Endodermal cell (in vitro differentiated cells): Measurements from ENCODE around the gene CENPN. TPM values are rescaled to one million over a fixed set of nuclear protein-coding genes. Genes with fewer than 3 reads are reported as not detected.

Experiments used
- DNase-seq: peaks from one replicate; pipeline ENCODE4 v3.0.0-alpha.2; 2017
- H3K27ac ChIP-seq: 2 replicates; pipeline ENCODE4 v1.5.1; 2013; ENCODE audit warnings: mild to moderate bottlenecking, low read depth, low read length, moderate library complexity
- H3K27me3 ChIP-seq: 2 replicates; pipeline ENCODE4 v1.6.1; 2013; ENCODE audit warnings: mild to moderate bottlenecking, low read length, moderate library complexity; ENCODE audit not compliant: insufficient read depth, control insufficient read depth, poor library complexity, severe bottlenecking
- H3K36me3 ChIP-seq: 2 replicates; pipeline ENCODE4 v1.7.0; 2013; ENCODE audit warnings: mild to moderate bottlenecking, low read length, moderate library complexity; ENCODE audit not compliant: control insufficient read depth, insufficient read depth
- H3K4me1 ChIP-seq: one replicate; pipeline ENCODE4 v1.7.0; 2013; ENCODE audit warnings: low read length; ENCODE audit not compliant: control insufficient read depth, insufficient read depth
- H3K4me3 ChIP-seq: 2 replicates; pipeline ENCODE4 v1.5.1; 2013; ENCODE audit warnings: mild to moderate bottlenecking, low read length, moderate library complexity
- H3K9ac ChIP-seq: 2 replicates; pipeline ENCODE4 v1.6.1; 2013; ENCODE audit warnings: mild to moderate bottlenecking, low read length, moderate library complexity; ENCODE audit not compliant: poor library complexity, severe bottlenecking; ENCODE audit errors: extremely low read depth
- H3K9me3 ChIP-seq: 2 replicates; pipeline ENCODE4 v1.6.1; 2013; ENCODE audit warnings: mild to moderate bottlenecking, low read length, moderate library complexity; ENCODE audit not compliant: control insufficient read depth
- H3K27ac Mint-ChIP-seq: 2 replicates; pipeline ENCODE4 v1.8.0; 2020; ENCODE audit warnings: mixed read lengths
- H3K27me3 Mint-ChIP-seq: 2 replicates; pipeline ENCODE4 v1.8.0; 2021; ENCODE audit warnings: mild to moderate bottlenecking, mixed read lengths; ENCODE audit not compliant: insufficient read depth
- H3K36me3 Mint-ChIP-seq: 2 replicates; pipeline ENCODE4 v1.8.0; 2020; ENCODE audit warnings: low read depth, mixed read lengths
- H3K4me1 Mint-ChIP-seq: 2 replicates; pipeline ENCODE4 v1.8.0; 2020; ENCODE audit warnings: mixed read lengths
- H3K4me3 Mint-ChIP-seq: 2 replicates; pipeline ENCODE4 v1.8.0; 2020; ENCODE audit warnings: mild to moderate bottlenecking, moderate library complexity, mixed read lengths
- H3K9me3 Mint-ChIP-seq: 2 replicates; pipeline ENCODE4 v1.8.0; 2020; ENCODE audit warnings: mild to moderate bottlenecking, mixed read lengths
- WGBS, 2 experiments: methylation state at CpG; one replicate each; pipeline versions ENCODE4 v1.1.5 to v1.1.7; 2013; ENCODE audit warnings: missing lambda C conversion rate in 2 of 2, mixed read lengths in 1 of 2; ENCODE audit not compliant: insufficient coverage in 1 of 2, insufficient read length in 1 of 2; 5-methylcytosine and 5-hydroxymethylcytosine counted together
- total RNA-seq, 2 donors: library from RNA; stranded (reverse); fragmentation: NEBNext Ultra II Directional in 1 of 2; extraction: Animal tissue kit (Norgen Biotek cat#: 25700) in 1 of 2; gene quantifications; 2 replicates in 1 of 2; 3 replicates in 1 of 2; pipeline ENCODE4 v1.2.1, GENCODE V29; 2021
- TF ChIP-seq, protein P1 (sequence below): fragments of 200-600 bp; sonication (generic); conservative IDR thresholded peaks from 2 replicates; pipeline ENCODE4 v1.5.0; 2021; ENCODE audit warnings: antibody characterized with exemption, mild to moderate bottlenecking

The CENPN gene
- total RNA-seq, 2 donors from 2014 or later: 45.1 to 52.8 TPM

DNA sequence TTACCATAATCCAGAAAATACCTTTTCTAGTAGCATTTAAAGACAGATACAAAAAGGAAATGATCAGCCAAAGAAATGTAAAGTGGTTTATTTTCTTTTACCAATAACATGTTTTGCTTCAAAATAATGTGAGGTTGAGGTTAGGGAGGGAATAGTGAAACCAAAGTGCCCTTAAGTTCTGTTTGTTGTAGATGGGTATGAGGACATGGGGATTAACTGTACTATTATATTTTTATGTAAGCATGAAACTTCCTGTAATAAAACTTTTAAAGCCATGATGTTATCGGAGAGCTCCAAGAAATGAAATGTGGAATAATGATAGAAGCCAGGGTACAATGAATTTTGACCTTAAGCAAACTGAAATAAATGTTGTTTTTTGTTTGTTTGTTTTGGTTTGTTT lies 60.2 kb downstream of the CENPN start:
- no peak overlapping the region for H3K9ac ChIP-seq
- no peak overlapping the region for H3K27ac ChIP-seq
- TF ChIP-seq, protein P1, sequence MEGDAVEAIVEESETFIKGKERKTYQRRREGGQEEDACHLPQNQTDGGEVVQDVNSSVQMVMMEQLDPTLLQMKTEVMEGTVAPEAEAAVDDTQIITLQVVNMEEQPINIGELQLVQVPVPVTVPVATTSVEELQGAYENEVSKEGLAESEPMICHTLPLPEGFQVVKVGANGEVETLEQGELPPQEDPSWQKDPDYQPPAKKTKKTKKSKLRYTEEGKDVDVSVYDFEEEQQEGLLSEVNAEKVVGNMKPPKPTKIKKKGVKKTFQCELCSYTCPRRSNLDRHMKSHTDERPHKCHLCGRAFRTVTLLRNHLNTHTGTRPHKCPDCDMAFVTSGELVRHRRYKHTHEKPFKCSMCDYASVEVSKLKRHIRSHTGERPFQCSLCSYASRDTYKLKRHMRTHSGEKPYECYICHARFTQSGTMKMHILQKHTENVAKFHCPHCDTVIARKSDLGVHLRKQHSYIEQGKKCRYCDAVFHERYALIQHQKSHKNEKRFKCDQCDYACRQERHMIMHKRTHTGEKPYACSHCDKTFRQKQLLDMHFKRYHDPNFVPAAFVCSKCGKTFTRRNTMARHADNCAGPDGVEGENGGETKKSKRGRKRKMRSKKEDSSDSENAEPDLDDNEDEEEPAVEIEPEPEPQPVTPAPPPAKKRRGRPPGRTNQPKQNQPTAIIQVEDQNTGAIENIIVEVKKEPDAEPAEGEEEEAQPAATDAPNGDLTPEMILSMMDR: no peak
- 96 to 100% methylated on average over 1 of the region's 1 CpG for WGBS, 2 experiments
- no peak overlapping the region for H3K27ac Mint-ChIP-seq
- H3K9me3 Mint-ChIP-seq: no peaks in the 10 kb centered on the region
- H3K36me3 ChIP-seq: peaks cover 9% of the 10 kb centered on the region
- no peak for DNase-seq
- no peaks in the 10 kb centered on the region for H3K9me3 ChIP-seq
- peaks cover 19% of the 10 kb centered on the region for H3K36me3 Mint-ChIP-seq
- no peak overlapping the region for H3K4me3 Mint-ChIP-seq
- no peaks in the 10 kb centered on the region for H3K27me3 ChIP-seq
- H3K4me1 ChIP-seq: no peaks in the 10 kb centered on the region
- H3K4me3 ChIP-seq: no peak overlapping the region
- no peaks in the 10 kb centered on the region for H3K4me1 Mint-ChIP-seq
- no peaks in the 10 kb centered on the region for H3K27me3 Mint-ChIP-seq

DNA sequence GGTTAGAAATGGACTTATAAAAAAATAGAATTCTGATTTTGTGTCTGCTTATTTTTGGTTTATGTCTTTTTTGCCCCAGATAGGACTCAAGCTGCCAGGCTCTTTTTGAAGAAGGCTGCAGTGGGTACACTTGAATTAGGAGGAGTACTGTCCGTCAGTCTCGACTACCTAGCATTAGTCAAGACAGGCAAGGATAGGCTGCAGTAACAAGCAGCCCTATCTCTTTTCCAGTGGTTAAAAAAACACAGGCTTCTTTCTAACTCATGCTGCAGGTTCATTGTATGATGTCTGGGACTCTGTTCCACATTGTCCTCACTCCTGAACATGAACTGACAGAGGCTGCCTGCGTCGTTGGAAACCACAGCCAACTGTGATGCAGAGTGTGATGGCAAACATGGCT lies 62.0 kb downstream of the CENPN start:
- H3K4me1 ChIP-seq: peaks cover 7% of the 10 kb centered on the region
- peaks cover 16% of the 10 kb centered on the region for H3K36me3 Mint-ChIP-seq
- H3K36me3 ChIP-seq: peaks cover 9% of the 10 kb centered on the region
- peaks cover 5% of the 10 kb centered on the region for H3K4me1 Mint-ChIP-seq
- WGBS, 2 experiments: 91 to 100% methylated on average over 4 of the region's 4 CpGs
- no peak overlapping the region for H3K4me3 Mint-ChIP-seq
- no peak overlapping the region for H3K27ac ChIP-seq
- no peaks in the 10 kb centered on the region for H3K9me3 Mint-ChIP-seq
- no peaks in the 10 kb centered on the region for H3K27me3 ChIP-seq
- no peak overlapping the region for H3K4me3 ChIP-seq
- H3K9me3 ChIP-seq: no peaks in the 10 kb centered on the region
- no peak overlapping the region for H3K9ac ChIP-seq
- DNase-seq: no peak
- H3K27ac Mint-ChIP-seq: no peak overlapping the region
- H3K27me3 Mint-ChIP-seq: no peaks in the 10 kb centered on the region
- TF ChIP-seq, protein P1: no peak

DNA sequence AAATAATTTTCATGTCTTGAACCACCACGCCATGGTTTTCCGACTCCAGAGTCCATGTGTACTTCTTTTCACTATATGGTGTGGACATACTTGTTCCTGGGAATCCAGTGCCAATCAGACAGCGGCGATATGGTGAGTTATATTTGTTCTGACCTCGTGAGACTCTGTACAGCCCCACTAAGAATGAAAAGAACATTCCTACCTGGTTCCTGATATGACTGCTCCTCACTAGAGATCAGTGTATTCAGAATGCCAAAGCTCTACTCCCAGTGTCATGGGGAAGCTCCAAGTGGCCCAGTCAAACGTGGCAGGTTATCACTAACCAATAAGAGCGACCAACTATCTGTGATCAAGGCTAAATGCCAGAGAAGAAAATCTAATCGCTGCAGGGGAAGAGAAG lies 64.0 kb downstream of the CENPN start:
- H3K4me3 ChIP-seq: no peak overlapping the region
- H3K27ac ChIP-seq: no peak overlapping the region
- Mint-ChIP-seq H3K9me3 (no peaks in the 10 kb centered on the region), H3K4me1 (peaks cover 5% of the 10 kb centered on the region), H3K27ac (no peak overlapping the region), H3K36me3 (peaks cover 16% of the 10 kb centered on the region), H3K27me3 (no peaks in the 10 kb centered on the region), H3K4me3 (no peak overlapping the region)
- TF ChIP-seq, protein P1: no peak
- WGBS, 2 experiments: 94 to 96% methylated on average over 7 of the region's 8 CpGs
- H3K9ac ChIP-seq: no peak overlapping the region
- DNase-seq: no peak
- peaks cover 13% of the 10 kb centered on the region for H3K36me3 ChIP-seq
- H3K9me3 ChIP-seq: no peaks in the 10 kb centered on the region
- no peaks in the 10 kb centered on the region for H3K27me3 ChIP-seq
- peaks cover 7% of the 10 kb centered on the region for H3K4me1 ChIP-seq
